Omental fat pad (tissue), 4 donors: ENCODE measurements around the gene CHRM4. TPM values are rescaled to one million over a fixed set of nuclear protein-coding genes. Genes with fewer than 3 reads are reported as not detected.
A peak's percentile ranks its signal among the peaks of the same experiment; 100 is the strongest.

Experiments used
- ATAC-seq: fragments of 150-250 bp; one replicate; pipeline ENCODE4 v1.9.1; 2016; ENCODE audit warnings: mild to moderate bottlenecking, moderate library complexity; ENCODE audit not compliant: low FRiP score
- DNase-seq: peaks from one replicate; pipeline ENCODE4 v3.0.0-alpha.2; 2019; ENCODE audit warnings: low spot score
- CTCF ChIP-seq, 3 donors: fragments of 450-650 bp; IDR thresholded peaks; one replicate each; pipeline ENCODE4 v1.5.1; 2016 to 2017; ENCODE audit warnings: antibody characterized with exemption in 3 of 3, mild to moderate bottlenecking in 3 of 3, moderate library complexity in 2 of 3
- total RNA-seq, 4 donors: library from RNA; depleted of rRNA; stranded (reverse); fragments of >200 nt; gene quantifications; one replicate each; pipeline ENCODE4 v1.1.0, GENCODE V29; 2016

The CHRM4 gene
- total RNA-seq, 4 donors from 2014 or later, result 0.63 to 0.74 TPM; not detected in 2

- no peak for TF ChIP-seq CTCF (IDR thresholded peaks at IDR 0.05)
- DNase-seq, result no peak
- no peak for ATAC-seq
Measured at GRCh38 chr11:46404476-46405017, 13.0 kb upstream of the CHRM4 start.

DNA sequence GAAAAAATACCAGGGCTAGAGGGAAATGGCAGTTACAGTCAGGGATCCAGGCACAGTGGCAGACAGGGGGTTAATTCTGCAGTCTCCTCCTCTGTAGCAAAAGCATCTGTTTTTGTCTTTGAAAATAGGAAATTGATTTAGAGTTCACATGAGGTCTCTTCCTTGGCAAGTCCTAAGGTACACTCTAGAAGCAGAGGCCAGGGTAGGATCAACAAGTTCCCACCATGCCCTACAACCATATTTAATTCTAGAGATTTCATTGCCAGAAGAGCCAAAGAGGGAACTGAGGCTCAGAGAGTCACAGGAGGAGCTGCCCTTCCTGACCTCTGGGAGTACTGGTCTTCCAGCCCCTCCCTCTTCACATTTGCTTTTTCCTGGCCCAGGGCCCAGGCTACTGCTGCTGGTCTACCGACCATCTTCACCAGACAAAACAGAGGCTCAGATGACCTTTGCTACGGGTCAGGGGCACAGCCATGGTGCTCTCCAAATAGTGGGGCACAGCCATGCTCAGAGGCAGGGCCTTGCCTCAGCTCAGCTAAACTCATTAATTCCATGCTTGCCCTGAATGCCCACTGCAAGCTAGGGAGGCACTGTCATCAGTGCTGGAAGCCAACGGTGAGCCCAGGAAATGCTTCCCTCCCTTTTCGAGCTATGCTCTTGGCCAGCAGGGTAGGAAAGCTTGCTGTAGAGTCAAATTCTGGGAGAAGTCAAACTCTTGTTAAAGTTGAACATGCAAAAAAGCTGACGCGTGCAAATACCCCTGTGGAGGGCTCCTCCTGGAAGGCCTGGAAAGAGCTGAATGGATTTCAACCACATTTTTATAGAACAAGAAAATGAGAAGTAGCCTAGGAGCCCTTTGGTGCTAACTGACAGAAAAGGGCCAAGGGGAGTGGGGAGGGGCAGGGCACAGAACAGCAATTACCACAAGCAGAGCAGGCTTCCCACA is 11.7 kb upstream of the CHRM4 start:
- no peak for TF ChIP-seq CTCF (IDR thresholded peaks at IDR 0.05)
- ATAC-seq (no peak), DNase-seq (no peak)

DNA sequence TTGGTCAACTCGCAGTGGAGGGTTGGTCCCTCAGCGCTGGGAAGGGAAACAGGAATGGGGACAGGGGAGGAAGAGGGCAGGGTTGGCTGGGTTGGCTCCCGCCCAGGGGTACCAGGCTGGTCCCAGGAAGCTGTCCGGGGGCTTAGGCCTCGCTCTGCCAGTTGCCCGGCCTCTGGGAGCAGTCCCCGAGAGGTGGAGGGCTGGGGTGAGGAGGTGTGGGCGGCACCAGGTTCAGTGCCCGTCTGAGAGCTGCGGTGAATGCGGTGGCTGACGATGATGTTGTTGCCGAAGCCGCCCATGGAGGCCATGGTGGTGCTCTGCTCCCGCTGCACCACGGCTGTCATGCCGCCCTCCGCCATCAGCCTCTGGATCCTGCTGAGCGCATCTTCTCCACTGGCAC is 6.0 kb upstream of the CHRM4 start:
- no peak for DNase-seq
- TF ChIP-seq CTCF (IDR thresholded peaks at IDR 0.05), result no peak
- ATAC-seq, result no peak

GRCh38 chr11:46393759-46394158 is 2.2 kb upstream of the CHRM4 start:
- ATAC-seq (no peak), DNase-seq (no peak)
- TF ChIP-seq CTCF (IDR thresholded peaks at IDR 0.05), result no peak

DNA sequence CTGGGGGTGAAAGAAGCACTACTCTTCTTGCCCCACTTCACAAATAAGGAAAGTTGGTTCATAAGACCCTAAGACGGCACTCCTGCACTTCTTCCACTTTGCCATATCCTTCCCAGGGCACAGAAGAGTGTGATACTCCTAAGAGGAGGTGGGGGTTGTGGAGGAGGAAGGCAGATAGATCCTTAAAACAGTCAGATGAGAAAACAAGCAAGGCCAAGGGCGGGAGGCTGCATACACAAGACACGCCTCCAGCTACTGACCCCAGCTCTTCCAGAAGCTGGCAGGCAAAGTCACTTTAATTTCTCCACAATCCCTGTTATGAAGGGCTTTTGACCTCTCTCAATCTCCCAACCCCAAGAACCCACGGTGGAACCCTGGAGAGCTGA is 1.6 kb upstream of the CHRM4 start:
- no peak for TF ChIP-seq CTCF (IDR thresholded peaks at IDR 0.05)
- ATAC-seq, result no peak
- DNase-seq, result no peak

GRCh38 chr11:46392421-46393230 is 1.1 kb upstream of the CHRM4 start:
- no peak for TF ChIP-seq CTCF (IDR thresholded peaks at IDR 0.05)
- ATAC-seq, result peak; percentile 85
- peak; percentile 57 for DNase-seq
